Naive thymus-derived CD4-positive, alpha-beta T cell (primary cell): Measurements from ENCODE around the gene CHD9. TPM values are rescaled to one million over a fixed set of nuclear protein-coding genes. Genes with fewer than 3 reads are reported as not detected.

Source experiments
- ATAC-seq: fragments of 150-1000 bp; cut with Tn5 transposase; 2 replicates; pipeline ENCODE4 v1.10.0; 2021; ENCODE audit warnings: mild to moderate bottlenecking, moderate library complexity
- CTCF ChIA-PET: fragments of 350-600 bp; sonication (Branson Sonifier 250); formaldehyde crosslinking; loops from one replicate; lab custom pipeline; 2021; ENCODE audit warnings: antibody characterized with exemption; lab: Charles Lee
- POLR2A ChIA-PET: fragments of 350-600 bp; sonication (Branson Sonifier 250); formaldehyde crosslinking; loops from one replicate; lab custom pipeline; 2021; ENCODE audit warnings: antibody characterized with exemption, inconsistent platforms; lab: Charles Lee
- DNase-seq, 9 donors: peaks; one replicate each; pipeline versions ENCODE4 v3.0.0 to v3.0.0-alpha.2; 2020 to 2022; ENCODE audit warnings: mixed read lengths in 1 of 9
- H3K27ac ChIP-seq: one replicate; pipeline ENCODE4 v1.7.0; 2013; ENCODE audit warnings: mild to moderate bottlenecking, low read depth, low read length, moderate library complexity
- H3K27me3 ChIP-seq, 2 donors: one replicate each; pipeline ENCODE4 v1.7.0; 2013; ENCODE audit warnings: low read length in 2 of 2, mild to moderate bottlenecking in 2 of 2, moderate library complexity in 2 of 2; ENCODE audit not compliant: control insufficient read depth in 2 of 2, insufficient read depth in 2 of 2
- H3K36me3 ChIP-seq, 3 experiments: 1 replicate in 2 of 3; 2 replicates in 1 of 3; pipeline ENCODE4 v1.7.0; 2013; ENCODE audit warnings: low read length in 3 of 3, mild to moderate bottlenecking in 3 of 3, moderate library complexity in 1 of 3; ENCODE audit not compliant: insufficient read depth in 3 of 3, control insufficient read depth in 2 of 3
- H3K4me1 ChIP-seq, 2 donors: one replicate each; pipeline ENCODE4 v1.7.0; 2013; ENCODE audit warnings: low read length in 2 of 2, mild to moderate bottlenecking in 2 of 2, moderate library complexity in 1 of 2; ENCODE audit not compliant: control insufficient read depth in 2 of 2, insufficient read depth in 2 of 2
- H3K4me3 ChIP-seq: 2 replicates; pipeline ENCODE4 v1.7.0; 2013; ENCODE audit warnings: mild to moderate bottlenecking, low read length
- H3K9me3 ChIP-seq, 3 experiments: 1 replicate in 2 of 3; 2 replicates in 1 of 3; pipeline ENCODE4 v1.7.0; 2013; ENCODE audit warnings: low read length in 3 of 3; ENCODE audit not compliant: control insufficient read depth in 2 of 3
- H3K27ac Mint-ChIP-seq, 9 donors: one replicate each; pipeline ENCODE4 v1.8.0; 2020 to 2022; ENCODE audit warnings: mixed read lengths in 9 of 9, mild to moderate bottlenecking in 8 of 9, moderate library complexity in 5 of 9, inconsistent platforms in 2 of 9
- H3K27me3 Mint-ChIP-seq, 5 donors: one replicate each; pipeline ENCODE4 v1.8.0; 2021 to 2022; ENCODE audit warnings: mixed read lengths in 5 of 5, mild to moderate bottlenecking in 1 of 5
- H3K36me3 Mint-ChIP-seq, 5 donors: one replicate each; pipeline ENCODE4 v1.8.0; 2020 to 2022; ENCODE audit warnings: mixed read lengths in 5 of 5, mild to moderate bottlenecking in 3 of 5, inconsistent platforms in 1 of 5
- H3K4me1 Mint-ChIP-seq, 7 donors: one replicate each; pipeline ENCODE4 v1.8.0; 2020 to 2022; ENCODE audit warnings: mixed read lengths in 7 of 7, mild to moderate bottlenecking in 3 of 7, inconsistent platforms in 1 of 7
- H3K4me3 Mint-ChIP-seq, 10 donors: one replicate each; pipeline ENCODE4 v1.8.0; 2020 to 2022; ENCODE audit warnings: mild to moderate bottlenecking in 10 of 10, mixed read lengths in 10 of 10, moderate library complexity in 6 of 10, inconsistent platforms in 2 of 10
- H3K9me3 Mint-ChIP-seq, 11 donors: one replicate each; pipeline ENCODE4 v1.8.0; 2020 to 2022; ENCODE audit warnings: mixed read lengths in 11 of 11, mild to moderate bottlenecking in 4 of 11, inconsistent platforms in 1 of 11, moderate library complexity in 1 of 11
- intact Hi-C, 2 donors: fragments of 100-400 bp; cut with micrococcal nuclease; formaldehyde crosslinking; loops; one replicate each; pipeline ENCODE4 v1.15.1; 2023
- polyA plus RNA-seq, 2 donors: library from polyadenylated mRNA; unstranded; fragments of 300-500 nt; fragmentation: Illumina TruSeq; gene quantifications; one replicate each; pipeline ENCODE4 v1.2.3, GENCODE V29; 2021
- total RNA-seq, 6 experiments: library from RNA in 5 of 6; stranded (reverse) in 5 of 6; gene quantifications; 1 replicate in 5 of 6; 2 replicates in 1 of 6; pipeline ENCODE4 v1.2.3 and lab custom pipeline; 2021 to 2026

CHD9 gene
- total and polyA plus RNA-seq, 7 experiments from 2014 or later, result 23.8 to 46.4 (median 30.6) TPM

DNA sequence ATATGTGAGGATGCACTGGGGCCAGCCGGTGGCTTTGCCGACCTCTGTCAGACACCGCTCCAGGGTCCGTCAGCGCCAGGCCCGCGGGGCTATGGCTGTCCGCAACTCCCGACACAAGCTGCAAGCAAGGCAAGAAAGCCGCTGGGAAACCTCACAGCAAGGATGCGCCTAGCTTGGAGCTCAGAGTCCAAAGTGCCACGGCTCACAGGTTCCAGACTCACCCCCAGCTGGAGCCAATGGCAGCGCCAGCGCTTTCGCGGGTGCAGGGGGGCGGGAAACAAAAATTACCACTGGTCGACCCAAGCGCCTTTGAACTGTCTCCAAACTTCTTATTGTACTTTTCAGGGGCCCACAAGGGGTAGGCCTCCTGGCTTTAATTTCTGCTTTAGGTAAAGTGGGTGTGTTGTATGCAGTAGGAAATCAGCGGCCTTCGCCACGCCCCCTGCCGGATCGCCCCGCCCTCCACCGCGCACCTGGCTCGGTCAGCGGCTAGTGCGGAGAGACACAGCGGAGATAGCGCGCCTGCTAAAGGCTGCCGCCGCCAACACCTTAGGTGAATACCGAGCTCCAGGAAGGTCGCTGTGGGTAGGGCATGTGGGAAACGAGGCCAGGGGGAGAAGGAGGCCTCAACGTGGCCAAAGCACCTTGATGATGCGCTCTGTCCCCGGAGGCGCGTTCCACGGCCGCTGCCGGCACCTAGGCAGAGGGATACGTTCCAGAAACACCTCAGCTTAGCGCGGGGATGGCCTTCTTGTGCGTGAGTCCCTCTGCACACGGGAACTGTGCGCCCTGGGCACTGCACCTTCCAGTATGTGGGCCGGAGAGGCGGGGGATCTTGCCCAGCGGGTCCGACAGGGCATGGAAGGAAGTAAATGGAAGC, 318.4 kb downstream of the CHD9 start:
- Mint-ChIP-seq H3K27ac (peak overlapping the region in 8 of 9 donors; percentile 48 to 95 (median 88)), H3K27me3 (peaks cover 0 to 32% (median 0%) of the 10 kb centered on the region in 5 donors), H3K9me3 (peaks cover 0 to 2% (median 0%) of the 10 kb centered on the region in 11 donors), H3K36me3 (peaks cover 0 to 1% (median 0%) of the 10 kb centered on the region in 5 donors), H3K4me1 (peaks cover 11 to 44% (median 20%) of the 10 kb centered on the region in 7 donors), H3K4me3 (peak overlapping the region in 1 of 10 donors; percentile 86)
- Histone ChIP-seq H3K9me3 (no peaks in the 10 kb centered on the region), H3K36me3 (no peaks in the 10 kb centered on the region), H3K4me3 (peak overlapping the region; percentile 84), H3K27me3 (no peaks in the 10 kb centered on the region), H3K4me1 (peaks cover 4 to 7% of the 10 kb centered on the region in 2 donors), H3K27ac (peak overlapping the region; percentile 67)
- CTCF ChIA-PET, result interaction anchor here (1.0 kb wide), 1 partner anchor 128 kb away, joined by 3 read pairs; no protein-coding TSS in a partner anchor
- DNase-seq (peak; percentile 64 to 87 (median 84)), ATAC-seq (peak; percentile 96)
- intact Hi-C loops, result loop anchor here (1.0 to 5.0 kb wide), 7 partner anchors 8 to 329 kb away; partner anchors contain the start of genes AKTIP (in 2 of the 2), FTO (in 1 of the 2) and RPGRIP1L (in 1 of the 2)
- POLR2A ChIA-PET, result interaction anchor here (0.7 to 1.5 kb wide), 7 partner anchors 60 to 143 kb away, joined by 3 to 8 read pairs (median 4); partner anchors contain the start of gene AKTIP

DNA sequence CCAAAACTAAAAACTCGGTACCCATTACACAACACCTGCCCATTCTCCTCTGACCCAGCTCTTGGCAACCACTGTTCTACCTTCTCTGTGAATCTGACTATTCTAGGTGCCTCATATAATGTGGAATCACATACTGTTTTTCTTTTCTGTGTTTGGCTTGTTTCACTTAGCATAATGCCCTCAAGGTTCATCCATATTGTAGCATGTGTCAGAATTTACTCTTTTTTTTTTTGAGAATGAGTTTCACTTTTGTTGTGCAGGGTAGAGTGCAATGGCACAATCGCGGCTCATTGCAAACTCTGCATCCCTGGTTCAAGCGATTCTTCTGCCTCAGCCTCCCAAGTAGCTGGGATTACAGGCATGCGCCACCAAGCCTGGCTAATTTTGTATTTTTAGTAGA, 320.0 kb downstream of the CHD9 start:
- H3K4me3 Mint-ChIP-seq, result peak overlapping the region in 1 of 10 donors; percentile 41

DNA sequence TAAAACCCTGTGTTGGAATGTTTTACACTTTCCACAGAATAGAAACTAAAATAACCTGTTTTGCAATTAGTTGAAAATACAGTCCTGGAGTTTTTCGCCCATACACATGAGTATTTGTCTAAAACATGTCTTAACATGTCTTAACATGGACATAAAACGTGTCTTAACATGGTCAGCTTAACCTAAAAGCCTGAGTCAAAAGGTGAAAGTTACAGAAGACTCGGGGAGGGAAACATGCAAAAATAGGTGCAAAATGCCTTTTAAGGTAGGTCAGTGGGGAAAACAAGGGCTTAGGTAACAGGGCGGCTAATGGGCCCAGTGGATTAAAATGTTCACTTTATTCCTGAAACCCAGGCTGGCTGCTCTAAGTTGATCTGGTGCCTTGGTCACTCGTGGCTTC, 323.3 kb downstream of the CHD9 start:
- DNase-seq, result no peak
- Histone ChIP-seq H3K36me3 (no peaks in the 10 kb centered on the region), H3K27me3 (no peaks in the 10 kb centered on the region), H3K9me3 (no peaks in the 10 kb centered on the region), H3K27ac (no peak overlapping the region), H3K4me1 (no peaks in the 10 kb centered on the region), H3K4me3 (no peak overlapping the region)
- Mint-ChIP-seq H3K4me1 (peaks cover 16 to 77% (median 40%) of the 10 kb centered on the region in 7 donors), H3K9me3 (peaks cover 0 to 10% (median 0%) of the 10 kb centered on the region in 11 donors), H3K27me3 (peaks cover 0 to 17% (median 0%) of the 10 kb centered on the region in 5 donors), H3K36me3 (peaks cover 3 to 33% (median 25%) of the 10 kb centered on the region in 5 donors), H3K4me3 (peak overlapping the region in 4 of 10 donors; percentile 2 to 58 (median 22)), H3K27ac (peak overlapping the region in 5 of 9 donors; percentile 29 to 65 (median 51))
- CTCF ChIA-PET, result no interaction called here
- no peak for ATAC-seq
- POLR2A ChIA-PET, result no interaction called here
- intact Hi-C loops, result no loop called here

More for the DNA sequence above, 320.0 kb downstream of the CHD9 start:
- ATAC-seq, result peak; percentile 23
- H3K4me3 ChIP-seq, result no peak overlapping the region
- H3K36me3 ChIP-seq, result no peaks in the 10 kb centered on the region
- ChIA-PET POLR2A (interaction anchor here (0.7 to 1.1 kb wide), 2 partner anchors 60 to 108 kb away, joined by 3 read pairs; no protein-coding TSS in a partner anchor), CTCF (interaction anchor here (0.8 kb wide), 1 partner anchor 11 kb away, joined by 3 read pairs; no protein-coding TSS in a partner anchor)
- Mint-ChIP-seq H3K9me3 (peaks cover 0 to 2% (median 0%) of the 10 kb centered on the region in 11 donors), H3K27me3 (peaks cover 0 to 24% (median 0%) of the 10 kb centered on the region in 5 donors), H3K36me3 (peaks cover 0 to 8% (median 5%) of the 10 kb centered on the region in 5 donors), H3K27ac (peak overlapping the region in 7 of 9 donors; percentile 10 to 89 (median 66)), H3K4me1 (peaks cover 12 to 53% (median 27%) of the 10 kb centered on the region in 7 donors)
- peak in 5 of 9 donors; percentile 12 to 34 (median 21) for DNase-seq
- no peak overlapping the region for H3K27ac ChIP-seq
- intact Hi-C loops, result loop anchor here (5.0 kb wide), 3 partner anchors 128 to 328 kb away; partner anchors contain the start of genes AKTIP (in 1 of the 2), FTO (in 1 of the 2) and RPGRIP1L (in 1 of the 2)
- no peaks in the 10 kb centered on the region for H3K27me3 ChIP-seq
- H3K9me3 ChIP-seq, result no peaks in the 10 kb centered on the region
- H3K4me1 ChIP-seq, result peaks cover 4 to 7% of the 10 kb centered on the region in 2 donors

Other genes with a start within 250 kb of the CHD9 start
- under 1 TPM in 1 of 5 experiments, not detected in 4; 0.22 TPM for gene CHD9NB, start 2.1 kb upstream of the CHD9 start, total RNA-seq
- not detected for gene CHD9NB, start 2.1 kb upstream of the CHD9 start, polyA plus RNA-seq